GM12875 (cell line): ENCODE measurements around the gene PRR36.
"Not testable (repeated sequence)": the region's sequence is repeated elsewhere in the genome, so short reads cannot be mapped to it uniquely, and the experiment has no call there.

Experiments used
- H3K4me3 ChIP-seq: one replicate; pipeline ENCODE4 v1.5.1; 2011; ENCODE audit warnings: low read depth, low read length, control low read depth
- TF ChIP-seq, protein P1 (sequence below): IDR thresholded peaks from 2 replicates; pipeline ENCODE4 v1.5.1; 2011; ENCODE audit warnings: low read depth, mild to moderate bottlenecking, control low read depth, inconsistent platforms, low read length, moderate library complexity, borderline replicate concordance; ENCODE audit not compliant: insufficient read depth

PRR36 gene

GRCh38 chr19:7919610-7920518, 45.7 kb upstream of the PRR36 start, which contains the start of gene SNAPC2:
Gene SNAPC2 (plus strand): TSS chr19:7920338. CDS start chr19:7920367, 29 bp downstream.
- H3K4me3 ChIP-seq, result peak within 1 kb of the TSS; percentile 81
- TF ChIP-seq, protein P1, sequence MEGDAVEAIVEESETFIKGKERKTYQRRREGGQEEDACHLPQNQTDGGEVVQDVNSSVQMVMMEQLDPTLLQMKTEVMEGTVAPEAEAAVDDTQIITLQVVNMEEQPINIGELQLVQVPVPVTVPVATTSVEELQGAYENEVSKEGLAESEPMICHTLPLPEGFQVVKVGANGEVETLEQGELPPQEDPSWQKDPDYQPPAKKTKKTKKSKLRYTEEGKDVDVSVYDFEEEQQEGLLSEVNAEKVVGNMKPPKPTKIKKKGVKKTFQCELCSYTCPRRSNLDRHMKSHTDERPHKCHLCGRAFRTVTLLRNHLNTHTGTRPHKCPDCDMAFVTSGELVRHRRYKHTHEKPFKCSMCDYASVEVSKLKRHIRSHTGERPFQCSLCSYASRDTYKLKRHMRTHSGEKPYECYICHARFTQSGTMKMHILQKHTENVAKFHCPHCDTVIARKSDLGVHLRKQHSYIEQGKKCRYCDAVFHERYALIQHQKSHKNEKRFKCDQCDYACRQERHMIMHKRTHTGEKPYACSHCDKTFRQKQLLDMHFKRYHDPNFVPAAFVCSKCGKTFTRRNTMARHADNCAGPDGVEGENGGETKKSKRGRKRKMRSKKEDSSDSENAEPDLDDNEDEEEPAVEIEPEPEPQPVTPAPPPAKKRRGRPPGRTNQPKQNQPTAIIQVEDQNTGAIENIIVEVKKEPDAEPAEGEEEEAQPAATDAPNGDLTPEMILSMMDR, result no peak

- H3K4me3 ChIP-seq, result no peak overlapping the region
- TF ChIP-seq, protein P1, result no peak
Observed at GRCh38 chr19:7918615-7919421, 44.6 kb upstream of the PRR36 start.

DNA sequence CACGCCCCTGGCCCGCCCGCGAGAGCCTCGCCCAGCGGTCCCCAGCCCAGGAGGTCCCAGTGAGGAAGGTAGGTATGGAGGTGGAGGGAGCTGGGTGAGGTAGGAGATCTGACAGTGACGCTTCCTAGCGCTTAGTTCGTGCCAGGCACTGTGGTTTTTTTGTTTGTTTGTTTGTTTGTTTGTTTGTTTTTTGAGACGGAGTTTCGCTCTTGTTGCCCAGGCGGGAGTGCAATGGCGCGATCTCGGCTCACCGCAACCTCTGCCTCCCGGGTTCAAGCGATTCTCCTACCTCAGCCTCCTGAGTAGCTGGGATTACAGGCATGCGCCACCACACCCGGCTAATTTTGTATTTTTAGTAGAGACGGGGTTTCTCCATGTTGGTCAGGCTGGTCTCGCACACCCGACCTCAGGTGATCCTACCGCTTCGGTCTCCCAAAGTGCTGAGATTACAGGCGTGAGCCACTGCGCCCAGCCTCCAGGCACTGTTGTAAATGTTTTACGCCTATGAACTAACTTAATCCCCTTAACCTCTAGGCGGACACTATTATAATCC, 43.9 kb upstream of the PRR36 start:
- H3K4me3 ChIP-seq, result not testable (repeated sequence)

DNA sequence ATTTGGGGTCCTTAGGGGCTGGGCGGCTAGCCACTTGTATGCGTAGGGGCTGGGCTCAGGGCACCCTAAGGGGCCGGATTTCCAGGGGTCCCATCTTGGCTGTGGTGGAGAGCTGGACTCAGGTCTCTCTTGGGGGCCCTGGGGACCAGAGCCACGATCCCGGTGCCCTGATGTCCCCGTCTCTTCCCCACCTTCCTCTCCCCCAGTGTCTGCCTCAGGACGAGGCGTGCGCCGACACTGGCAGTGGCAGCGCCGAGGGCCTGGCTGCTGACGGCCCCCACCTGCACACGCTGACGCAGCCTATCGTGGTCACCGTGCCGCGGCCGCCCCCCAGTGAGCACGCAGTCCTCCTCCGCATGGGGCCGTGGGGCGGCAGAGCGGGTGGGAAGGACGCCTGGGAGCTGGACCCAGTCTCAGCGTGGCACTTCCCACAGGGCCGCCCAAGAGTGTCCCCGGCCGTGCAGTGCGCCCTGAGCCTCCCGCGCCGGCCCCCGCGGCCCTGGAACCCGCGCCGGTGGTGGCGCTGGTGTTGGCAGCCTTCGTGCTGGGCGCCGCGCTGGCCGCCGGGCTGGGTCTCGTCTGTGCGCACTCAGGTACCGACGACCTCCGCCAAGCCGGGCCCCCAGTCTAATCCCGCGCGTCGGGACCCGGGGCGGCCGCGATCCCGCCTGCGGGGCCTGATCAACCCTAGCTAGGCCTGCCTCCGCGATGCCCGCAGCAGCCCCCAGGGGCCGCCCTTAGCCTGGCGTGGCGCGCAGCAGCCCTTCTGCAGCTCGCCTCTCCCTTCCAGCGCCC, 43.3 kb upstream of the PRR36 start:
- no peak overlapping the region for H3K4me3 ChIP-seq
- TF ChIP-seq, protein P1, result peak; percentile 80

GRCh38 chr19:7916955-7917266, 42.7 kb upstream of the PRR36 start:
- TF ChIP-seq, protein P1, result no peak
- no peak overlapping the region for H3K4me3 ChIP-seq

GRCh38 chr19:7916103-7916954, 42.1 kb upstream of the PRR36 start:
- TF ChIP-seq, protein P1, result no peak
- peak overlapping the region; percentile 43 for H3K4me3 ChIP-seq
